HuH-7.5 (cell line): Measurements from ENCODE around the gene TMEM43.
"Not testable (repeated sequence)": the region's sequence is repeated elsewhere in the genome, so short reads cannot be mapped to it uniquely, and the experiment has no call there.

Experiments used
- DNase-seq: peaks from one replicate; pipeline ENCODE4 v3.0.0; 2011; ENCODE audit warnings: low spot score

The TMEM43 gene

GRCh38 chr3:14124615-14125192 lies at the start of gene TMEM43, which contains the start of gene CHCHD4:
TSS of gene TMEM43 (plus strand) at chr3:14125052. CDS start at chr3:14125194, 142 bp downstream.
TSS of gene CHCHD4 (minus strand) at chr3:14124870. CDS start at chr3:14124676, 194 bp downstream.
- DNase-seq: peak; percentile 100

GRCh38 chr3:14075233-14075632 lies 49.6 kb upstream of the TMEM43 start:
- not testable (repeated sequence) for DNase-seq

GRCh38 chr3:14077310-14077709 lies 47.5 kb upstream of the TMEM43 start:
- no peak for DNase-seq

- no peak for DNase-seq
Measured at GRCh38 chr3:14082108-14082657, 42.7 kb upstream of the TMEM43 start.

- DNase-seq: not testable (repeated sequence)
Measured at GRCh38 chr3:14087461-14087860, 37.4 kb upstream of the TMEM43 start.

- DNase-seq: not testable (repeated sequence)
Measured at GRCh38 chr3:14091959-14092358, 32.9 kb upstream of the TMEM43 start.

GRCh38 chr3:14092464-14092863 lies 32.4 kb upstream of the TMEM43 start:
- DNase-seq: no peak

- no peak for DNase-seq
Measured at GRCh38 chr3:14093831-14094230, 31.0 kb upstream of the TMEM43 start.

GRCh38 chr3:14096742-14097141 lies 28.1 kb upstream of the TMEM43 start:
- no peak for DNase-seq

GRCh38 chr3:14097616-14098391 lies 27.0 kb upstream of the TMEM43 start:
- DNase-seq: no peak

- DNase-seq: not testable (repeated sequence)
Measured at GRCh38 chr3:14109821-14110220, 15.0 kb upstream of the TMEM43 start.

GRCh38 chr3:14110699-14111098 lies 14.2 kb upstream of the TMEM43 start:
- no peak for DNase-seq

GRCh38 chr3:14113965-14114635 lies 10.8 kb upstream of the TMEM43 start:
- no peak for DNase-seq

GRCh38 chr3:14117468-14118399 lies 7.1 kb upstream of the TMEM43 start:
- DNase-seq: no peak

GRCh38 chr3:14118400-14119381 lies 6.2 kb upstream of the TMEM43 start:
- DNase-seq: peak; percentile 72

GRCh38 chr3:14119651-14120050 lies 5.2 kb upstream of the TMEM43 start:
- no peak for DNase-seq

- no peak for DNase-seq
Measured at GRCh38 chr3:14120111-14120920, 4.5 kb upstream of the TMEM43 start.

GRCh38 chr3:14120921-14121448 lies 3.9 kb upstream of the TMEM43 start:
- not testable (repeated sequence) for DNase-seq

- DNase-seq: no peak
Measured at GRCh38 chr3:14121859-14122258, 3.0 kb upstream of the TMEM43 start.
